Lower leg skin (tissue), 4 donors: ENCODE data around the gene GAPDHS. TPM values are rescaled to one million over a fixed set of nuclear protein-coding genes. Genes with fewer than 3 reads are reported as not detected.

ENCODE experiments used
- DNase-seq, 2 donors: peaks; one replicate each; pipeline ENCODE4 v3.0.0-alpha.2; 2019; ENCODE audit warnings: low spot score in 2 of 2
- H3K4me3 ChIP-seq: fragments of 200-600 bp; sonication (generic); 2 replicates; pipeline ENCODE4 v1.5.1; 2017; ENCODE audit warnings: mild to moderate bottlenecking, low read depth; ENCODE audit not compliant: poor library complexity, severe bottlenecking
- CTCF ChIP-seq, 3 donors: fragments of 450-650 bp; IDR thresholded peaks; one replicate each; pipeline ENCODE4 v1.5.1; 2016; ENCODE audit warnings: antibody characterized with exemption in 3 of 3, mild to moderate bottlenecking in 3 of 3, moderate library complexity in 2 of 3
- POLR2A ChIP-seq, 2 donors: fragments of 450-650 bp; IDR thresholded peaks; one replicate each; pipeline ENCODE4 v1.6.1; 2016 to 2017; ENCODE audit warnings: antibody characterized with exemption in 2 of 2, mild to moderate bottlenecking in 1 of 2, moderate library complexity in 1 of 2
- WGBS, 2 donors: methylation state at CpG; one replicate each; pipeline ENCODE4 v1.1.5; 2018; 5-methylcytosine and 5-hydroxymethylcytosine counted together
- intact Hi-C: fragments of 100-400 bp; cut with DNase I; formaldehyde crosslinking; loops from one replicate; pipeline ENCODE4 v1.15.0; 2023; ENCODE audit warnings: low total_unique reads
- total RNA-seq, 4 donors: library from RNA; depleted of rRNA; stranded (reverse); fragments of >200 nt; gene quantifications; one replicate each; pipeline ENCODE4 v1.1.0, GENCODE V29; 2016

Gene GAPDHS
- total RNA-seq, 4 donors from 2014 or later: 6.0 to 7.3 (median 6.2) TPM

- 86% methylated on average over 3 of the region's 3 CpGs for WGBS, 2 donors
- intact Hi-C loops: loop anchor here (10.0 kb wide), 1 partner anchor 143 kb away; the partner anchor contains the start of gene FFAR3
- no peak for DNase-seq
- H3K4me3 ChIP-seq: no peak overlapping the region
- no peak for TF ChIP-seq CTCF (IDR thresholded peaks at IDR 0.05)
- no peak for TF ChIP-seq POLR2A (IDR thresholded peaks at IDR 0.05)
Measured at GRCh38 chr19:35498220-35498619, 35.0 kb upstream of the GAPDHS start.

- no peak overlapping the region for H3K4me3 ChIP-seq
- intact Hi-C loops: loop anchor here (10.0 kb wide), 1 partner anchor 144 kb away; the partner anchor contains the start of gene FFAR3
- TF ChIP-seq CTCF (IDR thresholded peaks at IDR 0.05) (no peak), POLR2A (IDR thresholded peaks at IDR 0.05) (no peak)
- no peak for DNase-seq
- WGBS, 2 donors: 50 to 63% methylated on average over 9 of the region's 9 CpGs
Measured at GRCh38 chr19:35498984-35499527, 34.2 kb upstream of the GAPDHS start.

GRCh38 chr19:35500611-35501010, 32.6 kb upstream of the GAPDHS start:
- no peak for DNase-seq
- intact Hi-C loops: no loop called here
- H3K4me3 ChIP-seq: peak overlapping the region; percentile 1
- TF ChIP-seq CTCF (IDR thresholded peaks at IDR 0.05) (no peak), POLR2A (IDR thresholded peaks at IDR 0.05) (no peak)
- 57 to 58% methylated on average over 9 to 10 of the region's 10 CpGs for WGBS, 2 donors

GRCh38 chr19:35501684-35502083, 31.6 kb upstream of the GAPDHS start:
- WGBS, 2 donors: 46 to 49% methylated on average over 15 of the region's 15 CpGs
- H3K4me3 ChIP-seq: no peak overlapping the region
- TF ChIP-seq POLR2A (IDR thresholded peaks at IDR 0.05) (no peak), CTCF (IDR thresholded peaks at IDR 0.05) (no peak)
- no peak for DNase-seq
- intact Hi-C loops: no loop called here

GRCh38 chr19:35502751-35503150, 30.5 kb upstream of the GAPDHS start:
- intact Hi-C loops: no loop called here
- WGBS, 2 donors: 79% methylated on average over 4 of the region's 4 CpGs
- no peak overlapping the region for H3K4me3 ChIP-seq
- TF ChIP-seq POLR2A (IDR thresholded peaks at IDR 0.05) (no peak), CTCF (IDR thresholded peaks at IDR 0.05) (no peak)
- no peak for DNase-seq

- TF ChIP-seq CTCF (IDR thresholded peaks at IDR 0.05): no peak
- TF ChIP-seq POLR2A (IDR thresholded peaks at IDR 0.05): no peak
- no peak overlapping the region for H3K4me3 ChIP-seq
- intact Hi-C loops: no loop called here
- WGBS, 2 donors: 79 to 83% methylated on average over 7 of the region's 7 CpGs
- DNase-seq: no peak
Measured at GRCh38 chr19:35506011-35506410, 27.2 kb upstream of the GAPDHS start.
